Prostate gland (tissue), 2 donors: Measurements from ENCODE around the gene TLCD3B. TPM values are rescaled to one million over a fixed set of nuclear protein-coding genes. Genes with fewer than 3 reads are reported as not detected.

ENCODE experiments used
- DNase-seq: peaks from one replicate; pipeline ENCODE4 v3.0.0-alpha.2; 2019; ENCODE audit warnings: low spot score
- H3K27ac ChIP-seq, 2 donors: fragments of 200-600 bp; sonication (generic); 2 replicates each; pipeline ENCODE4 v1.5.1; 2017 to 2019
- H3K27me3 ChIP-seq: fragments of 200-600 bp; sonication (generic); replicated peaks from 2 replicates; pipeline ENCODE4 v1.5.1; 2019; ENCODE audit not compliant: insufficient read depth
- H3K36me3 ChIP-seq, 2 donors: fragments of 200-600 bp; sonication (generic); 1 replicate in 1 of 2; 2 replicates in 1 of 2; pipeline versions ENCODE4 v1.5.1 to v1.8.1; 2017 to 2019
- H3K4me1 ChIP-seq: fragments of 200-600 bp; sonication (generic); replicated peaks from 2 replicates; pipeline ENCODE4 v1.5.1; 2019
- H3K4me3 ChIP-seq, 2 donors: fragments of 200-600 bp; sonication (generic); 2 replicates each; pipeline ENCODE4 v1.5.1; 2017 to 2019
- H3K9me3 ChIP-seq: fragments of 200-600 bp; sonication (generic); 2 replicates; pipeline ENCODE4 v1.5.1; 2017
- CTCF ChIP-seq, 4 experiments: fragments of 200-600 bp in 2 of 4; fragments of 450-650 bp in 2 of 4; sonication (generic) in 2 of 4; IDR thresholded peaks; 1 replicate in 3 of 4; 2 replicates in 1 of 4; pipeline ENCODE4 v1.5.1; 2016 to 2019; ENCODE audit warnings: antibody characterized with exemption in 4 of 4, mild to moderate bottlenecking in 2 of 4, moderate library complexity in 2 of 4
- POLR2A ChIP-seq: fragments of 450-650 bp; IDR thresholded peaks from one replicate; pipeline ENCODE4 v1.6.1; 2016; ENCODE audit warnings: antibody characterized with exemption, mild to moderate bottlenecking
- POLR2AphosphoS5 ChIP-seq: sonication (generic); formaldehyde crosslinking; IDR thresholded peaks from one replicate; pipeline ENCODE4 v1.6.1; 2017; ENCODE audit warnings: antibody characterized with exemption
- WGBS: methylation state at CpG from one replicate; pipeline ENCODE4 v1.1.5; 2018; 5-methylcytosine and 5-hydroxymethylcytosine counted together
- intact Hi-C: fragments of 100-400 bp; cut with DNase I; formaldehyde crosslinking; loops from one replicate; pipeline ENCODE4 v1.14.2; 2022
- total RNA-seq, 2 donors: library from RNA; depleted of rRNA; stranded (reverse); fragments of >200 nt; gene quantifications; one replicate each; pipeline ENCODE4 v1.1.0, GENCODE V29; 2016

The TLCD3B gene
- total RNA-seq, 2 donors from 2014 or later: 0.46 to 17.2 TPM

GRCh38 chr16:30027588-30028437, 3.3 kb downstream of the TLCD3B start:
- intact Hi-C loops: loop anchor here (10.0 kb wide), 1 partner anchor 333 kb away; no protein-coding TSS in a partner anchor
- no peak for TF ChIP-seq POLR2A
- no peak for TF ChIP-seq POLR2AphosphoS5
- TF ChIP-seq CTCF (IDR thresholded peaks at IDR 0.05): no peak
- Histone ChIP-seq H3K36me3 (no peaks in the 10 kb centered on the region), H3K9me3 (no peaks in the 10 kb centered on the region), H3K4me1 (peaks cover 5% of the 10 kb centered on the region), H3K27ac (no peak overlapping the region), H3K27me3 (peaks cover 13% of the 10 kb centered on the region), H3K4me3 (no peak overlapping the region)
- 46% methylated on average over 13 of the region's 13 CpGs for WGBS
- DNase-seq: no peak

GRCh38 chr16:30026449-30026848, 4.6 kb downstream of the TLCD3B start:
- no peak for DNase-seq
- WGBS: 88% methylated on average over 15 of the region's 18 CpGs
- H3K27me3 ChIP-seq: peaks cover 12% of the 10 kb centered on the region
- no peaks in the 10 kb centered on the region for H3K36me3 ChIP-seq
- peaks cover 5% of the 10 kb centered on the region for H3K4me1 ChIP-seq
- TF ChIP-seq CTCF (IDR thresholded peaks at IDR 0.05): no peak
- no peak for TF ChIP-seq POLR2AphosphoS5
- no peak for TF ChIP-seq POLR2A
- no peak overlapping the region for H3K27ac ChIP-seq
- no peaks in the 10 kb centered on the region for H3K9me3 ChIP-seq
- intact Hi-C loops: loop anchor here (10.0 kb wide), 1 partner anchor 332 kb away; no protein-coding TSS in a partner anchor
- H3K4me3 ChIP-seq: no peak overlapping the region

- Histone ChIP-seq H3K4me1 (no peaks in the 10 kb centered on the region), H3K27ac (no peak overlapping the region), H3K9me3 (no peaks in the 10 kb centered on the region), H3K27me3 (peaks cover 6% of the 10 kb centered on the region), H3K4me3 (no peak overlapping the region), H3K36me3 (no peaks in the 10 kb centered on the region)
- DNase-seq: no peak
- TF ChIP-seq CTCF (IDR thresholded peaks at IDR 0.05): no peak
- no peak for TF ChIP-seq POLR2AphosphoS5
- TF ChIP-seq POLR2A: no peak
- intact Hi-C loops: loop anchor here (10.0 kb wide), 1 partner anchor 331 kb away; no protein-coding TSS in a partner anchor
- WGBS: 66% methylated on average over 6 of the region's 7 CpGs
Observed at GRCh38 chr16:30025574-30025973, 5.5 kb downstream of the TLCD3B start.

GRCh38 chr16:30025156-30025555, 5.9 kb downstream of the TLCD3B start:
- WGBS: 65% methylated on average over 18 of the region's 20 CpGs
- no peak for DNase-seq
- Histone ChIP-seq H3K36me3 (no peaks in the 10 kb centered on the region), H3K4me3 (no peak overlapping the region), H3K4me1 (no peaks in the 10 kb centered on the region), H3K27me3 (peaks cover 2% of the 10 kb centered on the region), H3K9me3 (no peaks in the 10 kb centered on the region), H3K27ac (no peak overlapping the region)
- TF ChIP-seq CTCF (IDR thresholded peaks at IDR 0.05): no peak
- TF ChIP-seq POLR2AphosphoS5: no peak
- TF ChIP-seq POLR2A: no peak
- intact Hi-C loops: loop anchor here (10.0 kb wide), 1 partner anchor 330 kb away; no protein-coding TSS in a partner anchor
